GM23338 (cell line): ENCODE measurements around the gene PLCXD3. TPM values are rescaled to one million over a fixed set of nuclear protein-coding genes. Genes with fewer than 3 reads are reported as not detected.
A peak's percentile ranks its signal among the peaks of the same experiment; 100 is the strongest.

Experiments used
- ATAC-seq: fragments of 200-7000 bp; cut with Tn5 transposase; 3 replicates; pipeline ENCODE4 v1.9.1; 2020
- DNase-seq: peaks from one replicate; pipeline ENCODE4 v3.0.0-alpha.2; 2015; ENCODE audit warnings: low spot score
- H2AFZ ChIP-seq: fragments of 200-600 bp; sonication (generic); 2 replicates; pipeline ENCODE4 v1.8.0; 2016; ENCODE audit warnings: antibody characterized with exemption, mild to moderate bottlenecking, moderate library complexity
- H3F3A ChIP-seq: fragments of 200-600 bp; sonication (generic); replicated peaks from 2 replicates; pipeline ENCODE4 v1.8.0; 2017; ENCODE audit warnings: antibody characterized with exemption, mixed run types, low read depth
- H3K27ac ChIP-seq: fragments of 200-600 bp; sonication (generic); 2 replicates; pipeline ENCODE4 v1.6.1; 2016; ENCODE audit warnings: low read depth
- H3K27me3 ChIP-seq: fragments of 200-600 bp; sonication (generic); 2 replicates; pipeline ENCODE4 v1.8.0; 2016; ENCODE audit warnings: mild to moderate bottlenecking, mixed run types, moderate library complexity; ENCODE audit not compliant: insufficient read depth
- H3K36me3 ChIP-seq: fragments of 200-600 bp; sonication (generic); 2 replicates; pipeline ENCODE4 v1.8.0; 2016; ENCODE audit warnings: mild to moderate bottlenecking; ENCODE audit not compliant: insufficient read depth
- H3K4me1 ChIP-seq: fragments of 200-600 bp; sonication (generic); 2 replicates; pipeline ENCODE4 v1.8.0; 2016; ENCODE audit warnings: mild to moderate bottlenecking, moderate library complexity; ENCODE audit not compliant: insufficient read depth
- H3K4me2 ChIP-seq: fragments of 200-600 bp; sonication (generic); 2 replicates; pipeline ENCODE4 v1.7.1; 2017; ENCODE audit warnings: mixed run types
- H3K4me3 ChIP-seq: fragments of 200-600 bp; sonication (generic); 2 replicates; pipeline ENCODE4 v1.6.1; 2016; ENCODE audit warnings: mixed run types
- H3K79me2 ChIP-seq: fragments of 200-600 bp; sonication (generic); replicated peaks from 2 replicates; pipeline ENCODE4 v1.8.0; 2017; ENCODE audit warnings: mild to moderate bottlenecking; ENCODE audit not compliant: insufficient read depth
- H3K9me2 ChIP-seq: fragments of 200-600 bp; sonication (generic); 2 replicates; pipeline ENCODE4 v1.8.0; 2017; ENCODE audit not compliant: insufficient read depth
- H4K20me1 ChIP-seq: fragments of 200-600 bp; sonication (generic); replicated peaks from 2 replicates; pipeline ENCODE4 v1.8.0; 2017; ENCODE audit warnings: mild to moderate bottlenecking; ENCODE audit not compliant: insufficient read depth
- H3K27ac Mint-ChIP-seq: 2 replicates; pipeline ENCODE4 v1.8.0; 2020; ENCODE audit warnings: inconsistent platforms, mild to moderate bottlenecking, moderate library complexity, mixed read lengths
- H3K27me3 Mint-ChIP-seq: 3 replicates; pipeline ENCODE4 v1.8.0; 2022; ENCODE audit warnings: low read depth, mild to moderate bottlenecking, moderate library complexity, mixed read lengths, inconsistent platforms; ENCODE audit not compliant: insufficient read depth, poor library complexity
- H3K36me3 Mint-ChIP-seq: 3 replicates; pipeline ENCODE4 v1.8.0; 2021; ENCODE audit warnings: low read depth, mild to moderate bottlenecking, inconsistent platforms, moderate library complexity, mixed read lengths
- H3K4me1 Mint-ChIP-seq: 3 replicates; pipeline ENCODE4 v1.8.0; 2020; ENCODE audit warnings: mild to moderate bottlenecking, inconsistent platforms, mixed read lengths
- H3K4me3 Mint-ChIP-seq: 3 replicates; pipeline ENCODE4 v1.8.0; 2021; ENCODE audit warnings: moderate library complexity, mild to moderate bottlenecking, inconsistent platforms, mixed read lengths
- H3K9me3 Mint-ChIP-seq: 3 replicates; pipeline ENCODE4 v1.8.0; 2020; ENCODE audit warnings: moderate library complexity, mild to moderate bottlenecking, inconsistent platforms, mixed read lengths
- EZH2 ChIP-seq: fragments of 200-600 bp; sonication (generic); IDR thresholded peaks from one replicate; pipeline ENCODE4 v1.8.0; 2017; ENCODE audit warnings: antibody characterized with exemption, mild to moderate bottlenecking, low read depth; ENCODE audit not compliant: unreplicated experiment
- EZH2phosphoT487 ChIP-seq: fragments of 200-600 bp; sonication (generic); IDR thresholded peaks from one replicate; pipeline ENCODE4 v1.8.1; 2018; ENCODE audit warnings: antibody characterized with exemption; ENCODE audit not compliant: unreplicated experiment
- JUNB ChIP-seq: IDR thresholded peaks from one replicate; pipeline ENCODE4 v1.6.1; 2016; ENCODE audit warnings: antibody characterized with exemption; ENCODE audit not compliant: unreplicated experiment
- POLR2AphosphoS5 ChIP-seq: IDR thresholded peaks from 2 replicates; pipeline ENCODE4 v1.6.1; 2016; ENCODE audit warnings: antibody characterized with exemption, low read depth
- STAT1 ChIP-seq: IDR thresholded peaks from one replicate; pipeline ENCODE4 v1.6.1; 2016; ENCODE audit warnings: antibody characterized with exemption; ENCODE audit not compliant: unreplicated experiment
- ZNF331 ChIP-seq: fragments of 250-450 bp; sonication (Bioruptor Pico); IDR thresholded peaks from 2 replicates; pipeline ENCODE4 v1.5.0; 2020; ENCODE audit warnings: low read depth, mild to moderate bottlenecking, moderate library complexity
- polyA plus RNA-seq: library from polyadenylated mRNA; unstranded; fragments of >200 nt; fragmentation: Nextera tagmentation; extraction: Ambion mirVana; gene quantifications from 2 replicates; pipeline ENCODE4 v1.2.1, GENCODE V29; 2016
- total RNA-seq: library from RNA; depleted of rRNA; stranded (reverse); fragments of >200 nt; shearing (Covaris generic); gene quantifications from 2 replicates; pipeline ENCODE4 v1.2.3, GENCODE V29; 2014
- TF ChIP-seq, protein P1 (sequence below): IDR thresholded peaks from 2 replicates; pipeline ENCODE4 v1.6.1; 2016; ENCODE audit warnings: antibody characterized with exemption
- TF ChIP-seq, protein P2 (sequence below), 2 experiments: fragments of 200-600 bp in 1 of 2; sonication (generic) in 1 of 2; conservative IDR thresholded peaks; 2 replicates each; pipeline versions ENCODE4 v1.5.1 to v1.6.1; 2016 to 2017; ENCODE audit warnings: antibody characterized with exemption in 2 of 2, low read depth in 2 of 2, mild to moderate bottlenecking in 2 of 2, moderate library complexity in 1 of 2

Gene PLCXD3
- total and polyA plus RNA-seq, 2 experiments from 2014 or later = 0.03 TPM

DNA sequence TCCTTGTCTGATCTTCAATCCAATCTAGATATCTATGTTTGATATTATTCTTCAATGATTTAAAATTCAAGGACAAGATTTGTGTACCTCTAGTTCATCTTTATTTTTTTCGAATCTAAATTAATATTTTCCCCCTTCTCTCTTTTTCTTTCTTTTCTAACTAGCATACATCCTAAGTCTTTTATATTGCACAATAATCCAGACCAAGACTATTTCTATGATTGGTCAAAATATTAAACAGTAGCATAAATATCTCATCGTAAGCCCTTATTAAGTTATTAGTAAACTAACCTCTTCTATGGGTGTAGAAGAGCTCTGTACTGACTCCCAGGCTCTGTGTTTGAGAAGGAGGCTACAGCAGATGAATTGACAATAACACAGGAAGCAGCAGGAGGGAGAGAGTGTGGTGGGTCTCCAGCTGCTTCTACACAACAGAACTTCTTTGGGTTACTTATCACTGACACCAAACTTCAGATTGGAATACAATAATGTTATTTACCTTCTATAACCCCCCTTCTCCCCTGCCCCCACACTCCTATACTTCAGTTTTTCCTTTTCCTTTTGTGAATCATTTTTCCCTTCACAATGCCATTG, 11.9 kb upstream of the PLCXD3 start (continued):
- TF ChIP-seq, protein P1, sequence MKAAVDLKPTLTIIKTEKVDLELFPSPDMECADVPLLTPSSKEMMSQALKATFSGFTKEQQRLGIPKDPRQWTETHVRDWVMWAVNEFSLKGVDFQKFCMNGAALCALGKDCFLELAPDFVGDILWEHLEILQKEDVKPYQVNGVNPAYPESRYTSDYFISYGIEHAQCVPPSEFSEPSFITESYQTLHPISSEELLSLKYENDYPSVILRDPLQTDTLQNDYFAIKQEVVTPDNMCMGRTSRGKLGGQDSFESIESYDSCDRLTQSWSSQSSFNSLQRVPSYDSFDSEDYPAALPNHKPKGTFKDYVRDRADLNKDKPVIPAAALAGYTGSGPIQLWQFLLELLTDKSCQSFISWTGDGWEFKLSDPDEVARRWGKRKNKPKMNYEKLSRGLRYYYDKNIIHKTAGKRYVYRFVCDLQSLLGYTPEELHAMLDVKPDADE = no peak
- TF ChIP-seq ZNF331 (CRISPR knock-in tag) (no peak), EZH2 (no peak), POLR2AphosphoS5 (no peak), STAT1 (no peak), JUNB (no peak)
- TF ChIP-seq, protein P2, sequence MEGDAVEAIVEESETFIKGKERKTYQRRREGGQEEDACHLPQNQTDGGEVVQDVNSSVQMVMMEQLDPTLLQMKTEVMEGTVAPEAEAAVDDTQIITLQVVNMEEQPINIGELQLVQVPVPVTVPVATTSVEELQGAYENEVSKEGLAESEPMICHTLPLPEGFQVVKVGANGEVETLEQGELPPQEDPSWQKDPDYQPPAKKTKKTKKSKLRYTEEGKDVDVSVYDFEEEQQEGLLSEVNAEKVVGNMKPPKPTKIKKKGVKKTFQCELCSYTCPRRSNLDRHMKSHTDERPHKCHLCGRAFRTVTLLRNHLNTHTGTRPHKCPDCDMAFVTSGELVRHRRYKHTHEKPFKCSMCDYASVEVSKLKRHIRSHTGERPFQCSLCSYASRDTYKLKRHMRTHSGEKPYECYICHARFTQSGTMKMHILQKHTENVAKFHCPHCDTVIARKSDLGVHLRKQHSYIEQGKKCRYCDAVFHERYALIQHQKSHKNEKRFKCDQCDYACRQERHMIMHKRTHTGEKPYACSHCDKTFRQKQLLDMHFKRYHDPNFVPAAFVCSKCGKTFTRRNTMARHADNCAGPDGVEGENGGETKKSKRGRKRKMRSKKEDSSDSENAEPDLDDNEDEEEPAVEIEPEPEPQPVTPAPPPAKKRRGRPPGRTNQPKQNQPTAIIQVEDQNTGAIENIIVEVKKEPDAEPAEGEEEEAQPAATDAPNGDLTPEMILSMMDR (conservative IDR thresholded peaks at IDR 0.05; ENCODE audit: low read depth in 2 of 2) = no peak

DNA sequence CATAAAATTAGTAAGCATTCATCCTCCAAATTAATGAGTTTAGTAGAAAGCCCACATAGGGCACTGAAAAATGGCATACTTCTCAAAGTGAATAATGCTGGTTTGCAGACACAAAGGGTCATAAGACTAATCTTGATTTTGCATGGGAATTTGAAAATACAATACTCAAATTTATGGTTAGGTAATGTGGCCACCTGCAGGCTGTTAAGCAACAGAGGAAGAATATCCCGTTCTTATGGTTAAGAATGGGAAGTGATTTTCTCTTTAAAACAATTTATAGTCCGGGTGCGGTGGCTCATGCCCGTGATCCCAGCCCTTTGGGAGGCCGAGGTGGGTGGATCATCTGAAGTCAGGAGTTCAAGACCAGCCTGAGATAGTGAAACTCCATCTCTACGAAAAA, 9.4 kb upstream of the PLCXD3 start:
- Histone ChIP-seq H4K20me1 (no peaks in the 10 kb centered on the region), H3K79me2 (no peaks in the 10 kb centered on the region), H3K9me2 (no peaks in the 10 kb centered on the region), H2AFZ (no peak overlapping the region), H3K4me3 (no peak overlapping the region), H3K4me2 (no peak overlapping the region), H3K4me1 (no peaks in the 10 kb centered on the region), H3K36me3 (no peaks in the 10 kb centered on the region), H3K27me3 (no peaks in the 10 kb centered on the region), H3K27ac (no peak overlapping the region), H3F3A (no peaks in the 10 kb centered on the region)
- TF ChIP-seq EZH2phosphoT487 = no peak
- TF ChIP-seq, protein P2 (conservative IDR thresholded peaks at IDR 0.05; ENCODE audit: low read depth in 2 of 2) = peak; percentile 36 to 39
- peaks cover 8% of the 10 kb centered on the region; the same call in 2 of the 3 replicates for H3K4me1 Mint-ChIP-seq
- H3K4me3 Mint-ChIP-seq = no peak overlapping the region
- DNase-seq = peak; percentile 12
- no peak overlapping the region for H3K27ac Mint-ChIP-seq
- ATAC-seq = no peak
- no peaks in the 10 kb centered on the region for H3K9me3 Mint-ChIP-seq
- no peaks in the 10 kb centered on the region for H3K36me3 Mint-ChIP-seq
- no peaks in the 10 kb centered on the region for H3K27me3 Mint-ChIP-seq
